Activated naive CD8-positive, alpha-beta T cell treated with anti-CD3 and anti-CD28 coated beads, Interleukin-2, amount 50 U/mL, for 16 hours (primary cell): ENCODE data around the gene MAGOH.

Source experiments
- DNase-seq: peaks from one replicate; pipeline ENCODE4 v3.0.0-alpha.2; 2020; ENCODE audit warnings: low read depth, low spot score

The MAGOH gene

DNA sequence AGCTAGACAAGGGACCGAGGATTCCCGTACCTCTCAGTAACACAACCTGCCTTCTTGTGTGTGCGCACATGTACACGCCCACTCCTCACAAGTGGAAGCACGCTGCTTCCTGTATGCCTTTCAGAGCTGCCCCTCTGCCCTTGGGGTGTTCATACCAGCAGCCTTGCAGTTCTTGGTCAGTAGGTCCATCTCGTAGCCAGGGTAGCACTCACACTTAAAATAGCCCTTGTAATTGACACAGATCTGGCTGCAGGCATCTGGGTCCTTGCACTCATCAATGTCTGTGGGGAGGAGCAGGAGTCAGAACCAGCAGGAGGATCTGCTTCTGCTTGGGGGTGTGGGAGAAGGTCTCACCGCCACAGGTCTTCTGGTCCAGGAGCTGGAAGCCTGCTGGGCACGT, 32.6 kb upstream of the MAGOH start:
- DNase-seq, result no peak

DNA sequence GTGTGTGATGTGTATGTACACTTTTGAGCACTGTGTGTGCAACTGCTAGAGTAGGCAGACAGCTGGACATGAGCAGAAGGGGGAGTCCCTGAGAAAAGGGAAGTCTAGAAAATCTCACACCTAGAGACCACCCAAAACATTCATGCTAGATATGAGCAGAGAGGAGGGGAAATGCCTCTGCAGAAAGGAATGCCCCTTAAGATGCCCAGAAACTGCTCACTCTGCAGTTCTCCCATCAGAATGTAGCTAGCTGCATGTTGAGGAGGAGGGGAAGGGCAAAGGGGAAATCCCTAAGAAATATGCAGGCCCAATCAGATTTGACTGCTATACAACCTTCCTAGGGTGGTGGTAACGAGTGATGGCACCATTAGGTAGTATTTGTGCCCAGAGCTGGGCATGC, 31.8 kb upstream of the MAGOH start:
- DNase-seq, result no peak

DNA sequence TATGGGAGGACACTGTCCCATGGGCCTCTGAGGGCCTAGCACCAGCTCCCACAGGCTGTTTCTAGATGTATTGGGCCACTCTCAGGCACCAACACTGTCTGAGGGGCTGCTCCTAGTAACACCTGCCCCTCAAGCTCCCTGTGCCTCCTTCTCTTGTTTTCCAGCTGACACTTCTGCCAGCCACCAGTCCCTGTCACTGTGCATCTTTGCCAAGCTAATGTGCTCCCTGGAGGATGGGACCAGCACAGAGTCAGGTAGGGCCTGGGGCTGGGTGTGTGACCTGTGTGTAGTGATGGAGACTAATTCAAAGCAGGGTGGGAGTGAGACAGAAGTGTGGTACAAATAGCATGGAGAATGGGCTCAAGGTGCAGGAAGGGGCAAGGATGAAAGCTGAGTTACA, 29.4 kb upstream of the MAGOH start:
- no peak for DNase-seq

DNA sequence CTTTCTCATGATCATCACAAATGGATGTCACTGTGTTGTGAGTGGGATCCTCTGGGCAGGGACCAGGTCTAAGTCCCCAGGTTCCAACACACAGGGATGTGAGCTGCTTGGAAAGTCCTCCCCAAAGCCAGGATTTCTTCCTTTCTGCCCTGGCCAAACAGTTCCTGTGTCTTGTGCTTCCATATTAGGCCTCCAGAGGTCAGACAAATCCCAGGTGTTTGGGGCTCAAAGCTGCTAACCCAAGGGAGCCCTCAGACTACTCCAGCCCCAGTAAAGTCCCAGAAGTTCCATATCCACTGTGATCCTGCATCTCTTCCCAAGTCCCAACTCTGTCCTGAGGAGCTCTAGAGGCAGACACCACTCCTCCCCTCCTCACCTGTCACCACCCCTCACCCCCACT, 27.7 kb upstream of the MAGOH start:
- no peak for DNase-seq

DNA sequence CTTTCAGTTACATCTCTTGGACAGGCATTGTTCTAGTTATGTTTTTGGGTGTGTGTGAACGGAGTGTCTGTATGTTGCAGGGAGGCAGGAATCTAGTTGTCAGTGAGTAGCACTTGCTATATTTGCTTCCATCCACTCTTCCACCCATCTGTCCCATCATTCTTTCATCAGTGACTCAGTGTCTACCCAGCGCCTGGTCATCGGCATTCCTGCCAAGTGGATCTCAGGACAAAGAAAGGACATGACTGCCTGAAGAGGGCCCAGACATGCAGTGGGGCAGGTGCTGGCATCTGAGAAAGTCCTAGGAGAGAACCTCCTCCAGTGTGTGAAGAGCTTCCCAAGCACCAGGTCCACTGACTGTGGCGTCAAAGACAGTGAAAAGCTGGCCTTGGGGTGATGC, 27.3 kb upstream of the MAGOH start:
- DNase-seq, result no peak

DNA sequence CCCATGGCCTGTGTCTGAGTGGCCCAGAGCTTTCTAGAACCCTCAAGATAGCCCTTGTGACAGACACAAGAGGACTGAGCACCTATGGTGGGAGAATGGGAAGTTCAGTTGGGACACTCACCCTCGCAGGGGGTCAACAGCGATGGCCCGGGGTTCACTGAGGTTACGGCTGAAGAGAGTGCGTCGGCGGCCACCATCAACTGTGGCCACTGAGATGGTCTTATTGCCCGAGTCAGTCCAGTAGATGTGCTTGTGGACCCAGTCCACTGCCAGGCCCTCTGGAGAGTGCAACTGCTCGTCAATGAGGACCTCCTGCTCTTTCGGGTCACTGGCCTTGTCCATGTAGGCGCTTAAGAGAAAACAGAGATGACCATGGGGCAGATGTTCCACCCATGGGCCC, 25.7 kb upstream of the MAGOH start:
- no peak for DNase-seq

DNA sequence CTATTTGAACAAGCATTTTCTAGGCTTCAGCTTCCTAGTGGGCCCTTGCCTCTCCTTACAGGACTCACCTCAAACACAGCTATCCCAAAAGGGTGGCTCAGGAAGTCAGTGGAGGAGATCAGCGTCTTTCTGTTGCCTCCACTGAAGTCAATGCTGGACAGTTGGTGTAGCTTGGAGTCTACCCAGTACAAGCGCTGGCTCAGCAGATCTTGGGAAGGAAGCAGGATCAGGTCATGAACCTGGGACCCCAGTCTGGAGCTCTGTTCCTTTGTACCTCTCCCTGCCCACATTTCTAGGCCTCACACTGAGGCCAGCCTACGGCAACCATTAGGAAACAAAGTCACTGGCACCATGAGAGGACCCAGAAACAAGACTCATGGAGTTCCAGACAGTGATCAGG, 23.7 kb upstream of the MAGOH start:
- DNase-seq, result no peak

DNA sequence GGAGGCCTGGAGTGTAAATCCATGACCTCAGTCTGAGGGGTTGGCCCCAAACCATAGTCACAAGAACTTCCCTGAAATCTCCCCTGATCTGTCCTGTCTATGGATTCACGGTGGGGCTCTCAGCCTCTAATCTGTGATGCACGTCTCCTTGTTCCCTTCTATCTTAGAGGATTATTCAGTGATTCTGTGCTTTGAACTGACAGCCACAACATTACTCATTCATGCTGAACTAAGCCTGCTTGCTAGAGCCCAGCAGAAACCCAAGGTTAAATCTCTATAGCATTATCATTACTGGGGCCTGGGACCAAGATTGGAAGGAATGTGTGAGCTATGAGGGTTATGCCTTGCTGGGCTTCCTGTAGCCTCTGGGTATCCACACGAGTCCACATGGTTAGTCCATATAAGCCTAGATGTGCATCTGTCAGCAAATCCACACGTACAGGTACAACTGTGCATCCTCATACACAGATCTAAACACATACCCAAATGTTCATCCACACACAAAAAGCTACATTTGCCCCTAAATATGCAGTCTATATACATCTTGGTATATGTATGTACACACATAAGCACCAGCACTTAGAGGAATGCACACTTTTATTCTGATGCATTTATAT, 22.4 kb upstream of the MAGOH start:
- no peak for DNase-seq

DNA sequence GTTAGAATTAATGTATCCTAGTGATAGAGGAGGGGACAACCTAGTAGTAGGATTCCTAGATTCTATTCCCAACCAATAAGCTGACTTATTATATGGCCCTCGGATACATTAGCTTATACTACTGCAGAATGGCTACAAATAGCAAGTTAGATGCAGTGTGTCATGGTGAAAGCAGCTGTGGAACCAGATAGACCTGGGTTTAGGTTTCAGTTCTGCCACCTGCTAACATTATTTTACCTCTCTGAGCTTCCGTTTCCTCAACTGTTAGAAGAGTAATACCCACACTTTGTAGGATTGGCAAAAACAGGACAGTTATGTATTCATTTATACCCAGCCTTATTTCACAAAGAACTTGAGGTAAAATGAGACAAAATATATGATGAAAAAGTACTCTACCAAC, 21.6 kb upstream of the MAGOH start:
- DNase-seq, result no peak

DNA sequence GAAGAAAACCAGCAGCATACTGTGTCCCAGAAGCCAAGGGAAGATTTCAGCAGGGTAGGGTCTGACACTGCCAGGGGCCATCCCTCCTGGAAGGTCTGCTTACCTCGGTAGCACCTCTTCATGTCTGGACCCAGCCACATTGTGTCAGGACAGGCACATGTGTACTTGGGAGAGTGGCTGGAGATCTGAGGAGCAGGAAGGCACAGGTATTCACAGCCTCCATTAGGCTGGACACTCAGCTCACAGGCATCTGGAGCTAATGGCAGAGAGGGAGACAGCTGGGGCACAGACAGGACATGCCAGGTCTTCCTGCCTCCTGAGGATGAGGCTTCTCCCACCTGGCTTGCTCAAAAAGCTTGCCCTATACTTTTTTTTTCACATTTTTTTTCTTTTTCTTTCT, 19.9 kb upstream of the MAGOH start:
- DNase-seq, result no peak

DNA sequence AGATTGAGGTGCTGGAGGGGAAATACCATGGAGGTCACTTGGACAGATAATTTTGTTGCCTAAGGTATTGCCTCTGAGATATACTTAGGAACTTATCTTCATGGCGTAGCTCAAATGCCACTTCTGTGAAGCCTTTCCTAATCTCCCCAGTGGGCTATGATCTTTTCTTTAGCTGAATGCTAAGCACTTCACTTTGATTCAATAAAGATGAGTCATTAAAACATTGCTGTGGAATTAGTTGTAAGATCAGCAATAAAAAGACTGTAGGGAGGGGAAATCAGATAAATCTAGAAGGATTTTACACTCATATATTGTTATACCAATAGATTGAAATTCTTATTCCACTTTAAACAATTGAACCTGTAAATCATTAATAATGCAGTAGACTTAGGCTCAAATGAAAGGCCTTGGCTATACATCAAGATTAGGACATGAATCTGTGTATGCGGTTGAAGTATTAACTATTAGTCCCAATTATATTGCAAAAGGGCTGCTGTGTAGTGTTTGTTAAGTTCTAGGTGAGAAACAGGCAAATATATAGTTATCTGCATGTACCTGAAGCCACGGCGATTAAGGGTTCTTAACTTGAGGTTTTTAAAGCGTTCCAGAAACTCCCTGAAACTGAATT, 19.2 kb upstream of the MAGOH start:
- no peak for DNase-seq

DNA sequence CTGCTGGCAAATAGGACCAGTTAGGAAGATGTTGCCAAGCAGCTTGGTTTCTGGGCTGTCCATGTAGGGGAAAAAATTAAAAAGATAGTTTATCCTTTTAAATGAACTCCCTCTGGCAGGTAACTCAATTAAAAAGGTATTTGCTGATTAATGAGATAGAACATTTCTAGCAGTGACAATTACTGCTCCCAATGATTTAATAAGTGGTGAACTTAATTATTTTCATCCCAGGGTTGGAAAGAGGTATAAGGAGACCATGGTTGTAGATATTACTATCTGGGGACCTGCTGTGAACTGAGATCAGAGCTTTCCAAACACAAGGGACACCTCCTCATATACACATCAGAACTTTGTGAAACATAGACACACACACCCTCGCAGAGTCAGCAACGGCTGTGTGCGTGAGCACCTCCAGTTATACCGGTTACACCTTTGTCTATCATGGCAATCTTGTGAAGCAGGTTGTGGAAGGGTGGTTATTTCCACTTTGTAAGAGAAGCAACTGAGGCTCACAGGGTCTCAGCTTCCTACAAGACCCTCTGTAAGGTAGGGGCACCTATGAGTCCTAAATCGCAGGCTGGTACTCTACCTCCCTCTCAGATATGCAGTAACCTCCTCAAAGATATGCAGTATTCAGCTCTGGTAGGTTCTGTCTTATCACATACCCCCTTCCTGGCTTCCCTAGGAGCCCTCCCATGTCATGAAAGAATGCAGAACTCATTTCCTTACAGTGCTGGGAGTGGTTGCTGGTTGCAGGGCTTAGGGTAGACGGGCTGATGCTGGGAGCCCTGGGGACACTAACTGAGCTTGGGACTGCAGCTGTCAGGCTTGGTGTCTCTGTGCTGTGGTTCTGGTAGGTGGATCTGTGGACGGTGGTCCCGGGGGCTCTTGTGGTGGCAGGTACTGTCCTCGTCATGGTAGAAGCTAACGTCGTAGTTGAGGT, 18.5 kb upstream of the MAGOH start:
- no peak for DNase-seq

DNA sequence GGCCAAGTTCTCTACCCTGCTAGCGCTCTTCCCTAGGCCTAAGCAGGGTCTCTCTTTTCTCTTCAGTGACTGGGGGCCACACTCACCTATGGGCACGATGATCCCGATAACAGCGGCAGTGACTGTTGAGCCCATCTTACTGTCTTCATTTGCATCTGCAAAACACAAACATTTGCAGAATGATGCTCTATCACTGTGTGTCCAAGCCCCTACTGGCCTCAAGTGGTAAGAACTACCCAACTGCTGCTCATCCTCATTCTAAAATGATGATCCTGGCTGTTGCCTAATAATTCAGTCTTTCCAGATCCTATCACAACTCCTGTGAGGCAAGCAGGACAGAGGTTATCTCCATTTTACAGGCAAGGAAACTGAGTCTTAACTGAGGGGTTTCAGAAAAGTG, 16.7 kb upstream of the MAGOH start:
- no peak for DNase-seq

DNA sequence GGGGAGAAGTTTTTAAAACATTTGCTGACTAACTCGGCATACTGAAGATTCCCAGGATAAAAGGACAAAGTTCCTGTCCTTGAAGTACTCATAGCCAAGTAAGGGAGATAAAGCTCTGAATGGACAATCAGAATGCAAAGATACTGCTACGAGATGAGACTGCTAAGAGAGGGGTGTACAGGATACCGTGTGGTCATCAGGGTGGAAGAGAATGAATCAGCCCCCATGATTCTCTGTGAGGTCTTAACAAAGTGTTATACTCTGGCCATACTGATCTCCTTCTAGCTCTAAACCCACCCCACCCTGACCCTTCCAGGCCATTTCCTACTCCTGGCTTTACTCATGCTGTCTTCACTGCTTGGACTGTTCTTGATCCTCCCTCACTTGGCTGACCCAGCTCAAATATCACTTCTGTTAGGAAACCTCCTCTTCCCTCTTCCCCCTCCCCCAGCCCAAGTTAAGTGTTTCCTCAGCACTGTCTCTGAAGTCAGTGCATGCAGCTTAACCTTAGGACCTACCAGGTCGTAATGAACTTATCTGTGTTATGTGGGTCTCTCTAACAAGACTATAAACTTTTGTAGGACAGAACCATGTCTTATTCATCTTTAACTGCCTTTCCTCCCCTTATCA, 15.8 kb upstream of the MAGOH start:
- DNase-seq, result no peak

DNA sequence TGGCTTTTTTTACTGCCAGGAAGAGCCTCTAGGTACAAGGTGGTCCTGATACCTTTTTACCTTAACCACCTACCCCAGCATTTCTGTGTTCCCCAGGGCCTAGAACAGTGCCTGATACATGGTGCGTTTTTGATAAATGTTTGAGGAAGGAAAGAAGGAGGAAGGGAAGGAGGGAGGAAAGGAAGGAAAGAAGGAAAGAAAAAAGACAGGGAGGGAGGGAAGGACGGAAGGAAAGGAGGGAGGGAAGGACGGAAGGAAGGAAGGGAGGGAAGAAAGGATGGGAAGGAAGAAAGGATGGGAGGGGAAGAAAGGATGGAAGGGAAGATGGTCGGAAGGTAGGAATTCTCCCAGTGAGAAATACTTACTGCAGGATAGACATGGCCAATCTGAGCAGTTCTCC, 12.0 kb upstream of the MAGOH start:
- DNase-seq, result no peak

DNA sequence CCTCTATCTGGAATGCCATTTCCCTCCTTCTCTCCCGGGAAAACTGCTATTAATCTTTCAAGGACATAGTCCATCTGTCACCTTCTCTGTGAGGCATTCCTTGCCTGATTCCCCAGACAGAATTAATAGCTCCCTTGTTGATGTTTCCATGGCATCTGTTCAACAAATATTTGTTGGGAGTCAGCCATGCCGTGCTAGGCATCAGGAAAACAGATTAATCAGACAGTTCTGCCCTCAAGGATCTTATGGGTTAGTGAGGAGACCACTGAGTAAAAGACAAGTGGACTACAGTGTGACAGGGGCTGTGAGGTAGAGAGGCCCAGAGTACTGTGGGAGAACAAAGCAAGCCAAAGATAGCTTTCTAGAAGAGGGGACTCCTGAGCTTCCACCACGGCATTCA, 11.4 kb upstream of the MAGOH start:
- DNase-seq, result no peak

DNA sequence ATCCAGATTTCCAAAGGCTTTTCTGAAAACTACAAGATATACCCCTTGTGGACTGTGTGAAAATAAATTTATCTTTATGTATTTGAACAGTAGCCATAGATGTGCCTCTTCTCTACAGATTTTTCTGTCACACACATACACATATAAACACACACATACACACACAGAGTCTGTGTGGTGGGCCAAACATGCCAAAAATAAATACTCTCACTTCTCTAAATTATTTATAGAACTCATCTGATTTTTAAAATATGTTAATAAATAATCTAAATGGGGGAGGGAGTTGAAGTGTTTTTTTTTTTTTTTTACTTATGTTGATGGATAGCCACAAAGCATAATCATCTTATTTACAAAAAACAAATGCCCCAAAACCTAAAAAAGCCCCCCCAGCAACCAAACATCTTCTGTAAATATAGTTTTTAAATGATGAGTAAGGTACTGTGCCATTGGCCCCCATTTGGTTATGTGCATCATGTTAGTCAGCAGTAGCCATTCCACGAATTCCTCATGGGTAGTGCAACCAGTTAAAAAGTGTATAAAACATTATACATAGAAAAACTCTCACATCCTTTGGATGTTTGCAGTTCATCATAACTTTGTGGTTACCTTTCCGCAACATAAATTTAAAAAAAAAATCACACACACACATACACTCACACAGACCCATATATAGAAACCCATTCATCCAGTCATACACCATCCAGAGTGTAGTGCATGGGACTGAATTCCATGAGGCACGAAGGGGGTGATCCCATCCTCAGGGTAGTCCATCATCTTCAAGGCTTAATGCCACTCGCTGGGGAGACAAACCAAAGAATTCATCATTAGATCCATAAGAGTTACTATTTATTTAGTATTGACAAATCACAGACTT, 8.2 kb upstream of the MAGOH start:
- no peak for DNase-seq

DNA sequence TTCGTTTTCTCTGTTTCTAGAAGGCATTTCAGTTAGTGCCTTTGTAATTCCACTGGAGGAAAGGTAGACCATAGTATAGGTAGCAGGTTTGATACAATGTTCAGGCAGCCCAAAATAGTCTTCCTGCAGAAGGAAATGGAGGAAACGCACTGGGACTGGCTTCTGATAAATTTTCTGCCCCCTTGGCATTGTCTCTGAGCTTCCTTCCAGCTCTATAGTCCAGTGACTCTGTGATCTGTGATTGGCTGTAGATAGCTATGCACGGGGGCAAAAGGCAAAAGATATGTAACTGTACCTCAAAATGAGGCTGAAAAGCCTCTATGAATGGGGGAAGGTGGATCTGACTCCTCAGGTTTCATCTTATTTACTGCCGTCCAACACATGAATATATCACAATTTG, 5.8 kb upstream of the MAGOH start:
- no peak for DNase-seq

DNA sequence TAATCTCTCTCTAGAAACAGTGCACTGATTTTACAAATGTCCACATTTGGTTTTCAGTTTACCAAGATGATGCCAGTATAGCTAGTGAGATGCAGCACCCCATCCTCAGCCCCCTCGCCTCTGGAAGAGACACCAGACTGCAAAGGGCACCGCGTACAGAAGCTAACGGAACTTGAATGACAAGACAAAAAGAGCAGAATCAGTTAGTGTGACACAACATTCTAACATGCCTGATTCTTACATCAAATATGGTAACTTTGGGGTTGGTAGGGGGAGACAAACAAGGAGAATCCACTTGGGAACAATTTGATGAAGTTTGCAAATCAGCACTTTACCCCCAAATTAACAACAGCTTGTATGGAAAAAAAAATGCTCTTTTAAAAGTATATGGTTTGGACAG, 4.1 kb upstream of the MAGOH start:
- no peak for DNase-seq

DNA sequence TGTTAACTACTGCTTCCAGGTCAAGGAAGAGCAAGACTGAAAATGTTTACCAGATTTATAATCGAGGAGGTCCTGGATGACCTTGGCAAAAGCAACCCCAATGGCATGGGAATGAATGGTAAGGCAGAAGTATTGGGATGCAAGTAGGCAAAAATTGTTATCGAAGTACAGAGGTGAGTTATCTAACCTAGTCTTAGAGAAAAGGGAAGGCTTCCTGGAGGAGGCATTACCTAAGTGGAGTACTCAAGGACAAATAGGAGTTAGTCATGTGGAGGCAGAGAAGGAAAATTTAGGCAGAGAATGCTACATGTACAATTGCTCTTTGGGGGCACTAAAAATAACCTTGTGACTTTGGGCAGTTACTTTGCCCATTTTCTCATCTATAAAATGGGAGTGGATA, 3.5 kb upstream of the MAGOH start:
- DNase-seq, result no peak

DNA sequence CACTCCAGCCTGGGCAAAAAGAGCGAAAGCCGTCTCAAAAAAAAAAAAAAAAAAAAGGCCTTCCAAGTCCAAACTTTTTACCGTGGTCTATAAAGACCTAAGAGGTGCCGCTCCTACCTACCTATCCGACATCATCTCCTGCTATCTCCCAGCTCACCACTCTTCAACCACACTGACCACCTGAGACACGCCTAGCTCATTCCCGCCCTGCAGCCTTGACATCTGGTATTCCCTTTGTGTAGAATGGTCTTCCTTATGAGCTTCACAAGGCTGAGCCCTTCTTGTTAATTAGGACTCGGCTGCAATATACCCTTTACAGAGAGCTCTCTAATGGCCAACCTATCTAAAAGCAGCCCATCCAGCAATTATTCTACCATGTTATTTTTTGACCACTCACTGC, 680 bp downstream of the MAGOH start:
- DNase-seq, result no peak

DNA sequence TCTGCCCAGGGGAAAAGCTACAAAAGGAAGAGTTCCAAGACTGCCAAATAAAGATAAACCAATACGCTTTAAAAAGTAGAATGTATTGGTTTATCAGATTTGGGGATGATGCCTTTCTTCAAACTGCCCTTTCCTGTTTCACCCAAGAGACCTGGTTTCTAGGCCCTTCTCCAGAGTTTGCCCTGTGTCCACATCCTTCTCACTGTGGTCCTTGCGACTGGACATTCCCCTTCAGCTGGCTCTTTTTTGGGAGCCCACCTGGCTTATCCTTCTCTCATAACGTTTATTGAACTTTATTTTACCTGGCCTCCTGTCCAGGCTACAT, 17.4 kb downstream of the MAGOH start:
- no peak for DNase-seq
